Measurements from ENCODE around the gene BANF1.
"Not testable (repeated sequence)": the region's sequence is repeated elsewhere in the genome, so short reads cannot be mapped to it uniquely, and the experiment has no call there.

The BANF1 gene

GRCh38 chr11:66017321-66017720, 15.0 kb downstream of the BANF1 start:
- Histone ChIP-seq H3K4me1 (peaks cover 46% of the 10 kb centered on the region), H3K27me3 (peaks cover under 1% of the 10 kb centered on the region; the same call in 1 of the 2 replicates), H3K27ac (no peak overlapping the region), H3K9me3 (no peaks in the 10 kb centered on the region), H3K4me2 (no peak overlapping the region), H3K4me3 (no peak overlapping the region), H3K9ac (no peak overlapping the region), H4K20me1 (no peaks in the 10 kb centered on the region), H3K36me3 (no peaks in the 10 kb centered on the region)
- no peak for TF ChIP-seq Cebpa-rat (IDR thresholded peaks at IDR 0.05)

- Histone ChIP-seq H3K27ac (no peak overlapping the region), H3K9ac (no peak overlapping the region)
These were observed 17.9 kb downstream of the BANF1 start for GRCh38 chr11:66020212-66020611.

GRCh38 chr11:66020618-66021357, 18.5 kb downstream of the BANF1 start:
- no peak overlapping the region for H3K4me3 ChIP-seq
- peak overlapping the region; percentile 60 for H3K4me2 ChIP-seq
- H3K9ac ChIP-seq = no peak overlapping the region

More at GRCh38 chr11:66020212-66020611, 17.9 kb downstream of the BANF1 start:
- H3K36me3 ChIP-seq = no peaks in the 10 kb centered on the region
- peaks cover 38% of the 10 kb centered on the region for H3K4me1 ChIP-seq
- H3K9me3 ChIP-seq = no peaks in the 10 kb centered on the region
- peak overlapping the region; percentile 60 for H3K4me2 ChIP-seq
- TF ChIP-seq Cebpa-rat (IDR thresholded peaks at IDR 0.05) = no peak
- no peaks in the 10 kb centered on the region for H3K27me3 ChIP-seq
- H4K20me1 ChIP-seq = no peaks in the 10 kb centered on the region
- H3K4me3 ChIP-seq = no peak overlapping the region

GRCh38 chr11:66022401-66023185, 20.3 kb downstream of the BANF1 start:
- Histone ChIP-seq H3K4me3 (no peak overlapping the region), H3K9ac (peak overlapping the region; percentile 9; the same call in 1 of the 2 replicates), H3K4me1 (peaks cover 25% of the 10 kb centered on the region), H3K27me3 (no peaks in the 10 kb centered on the region), H4K20me1 (no peaks in the 10 kb centered on the region), H3K36me3 (no peaks in the 10 kb centered on the region), H3K9me3 (no peaks in the 10 kb centered on the region), H3K27ac (no peak overlapping the region), H3K4me2 (peak overlapping the region; percentile 60)
- TF ChIP-seq Cebpa-rat (IDR thresholded peaks at IDR 0.05) = no peak

More at GRCh38 chr11:66020618-66021357, 18.5 kb downstream of the BANF1 start:
- H3K27ac ChIP-seq = 0 out of 2 replicates have a peak overlapping the region, but pooled peaks have one; percentile 19
- TF ChIP-seq Cebpa-rat (IDR thresholded peaks at IDR 0.05) = no peak
- no peaks in the 10 kb centered on the region for H4K20me1 ChIP-seq
- no peaks in the 10 kb centered on the region for H3K27me3 ChIP-seq
- H3K9me3 ChIP-seq = no peaks in the 10 kb centered on the region
- H3K4me1 ChIP-seq = peaks cover 33% of the 10 kb centered on the region
- H3K36me3 ChIP-seq = no peaks in the 10 kb centered on the region

- not testable (repeated sequence) for H3K36me3 ChIP-seq, H3K4me3 ChIP-seq, H3K4me2 ChIP-seq, H3K27ac ChIP-seq, H4K20me1 ChIP-seq, H3K27me3 ChIP-seq, H3K9me3 ChIP-seq, H3K9ac ChIP-seq
- H3K4me1 ChIP-seq = peaks cover 25% of the 10 kb centered on the region
These were observed 20.8 kb downstream of the BANF1 start for GRCh38 chr11:66023186-66023440.

GRCh38 chr11:66026017-66026529, 23.8 kb downstream of the BANF1 start, which contains the start of gene CATSPER1:
TSS of gene CATSPER1 (minus strand) at chr11:66026479. CDS start at chr11:66026379, 100 bp downstream.
- H3K27ac ChIP-seq = no peak within 1 kb of the TSS
- TF ChIP-seq Cebpa-rat (IDR thresholded peaks at IDR 0.05) = no peak
- no peaks in the 10 kb centered on the region for H3K36me3 ChIP-seq
- H4K20me1 ChIP-seq = no peaks in the 10 kb centered on the region
- H3K9me3 ChIP-seq = no peaks in the 10 kb centered on the region
- no peak within 1 kb of the TSS for H3K9ac ChIP-seq
- H3K4me2 ChIP-seq = no peak within 1 kb of the TSS
- no peaks in the 10 kb centered on the region for H3K27me3 ChIP-seq
- peaks cover 13% of the 10 kb centered on the region for H3K4me1 ChIP-seq
- H3K4me3 ChIP-seq = no peak within 1 kb of the TSS

- Histone ChIP-seq H3K27me3 (no peaks in the 10 kb centered on the region), H3K4me1 (no peaks in the 10 kb centered on the region), H3K36me3 (no peaks in the 10 kb centered on the region), H3K4me3 (no peak overlapping the region), H4K20me1 (no peaks in the 10 kb centered on the region), H3K27ac (no peak overlapping the region), H3K9ac (no peak overlapping the region), H3K4me2 (no peak overlapping the region), H3K9me3 (peaks cover 12% of the 10 kb centered on the region; the same call in 1 of the 2 replicates)
- no peak for TF ChIP-seq Cebpa-rat (IDR thresholded peaks at IDR 0.05)
These were observed 30.8 kb downstream of the BANF1 start for GRCh38 chr11:66032957-66033735.

GRCh38 chr11:66035653-66036333, 33.5 kb downstream of the BANF1 start:
- H3K4me2 ChIP-seq = no peak overlapping the region
- no peak overlapping the region for H3K4me3 ChIP-seq
- no peaks in the 10 kb centered on the region for H4K20me1 ChIP-seq
- peaks cover 12% of the 10 kb centered on the region; the same call in 1 of the 2 replicates for H3K9me3 ChIP-seq
- no peak overlapping the region for H3K27ac ChIP-seq
- TF ChIP-seq Cebpa-rat (IDR thresholded peaks at IDR 0.05) = no peak
- H3K27me3 ChIP-seq = no peaks in the 10 kb centered on the region
- H3K9ac ChIP-seq = no peak overlapping the region
- H3K4me1 ChIP-seq = no peaks in the 10 kb centered on the region
- no peaks in the 10 kb centered on the region for H3K36me3 ChIP-seq

- no peaks in the 10 kb centered on the region for H3K36me3 ChIP-seq
- no peaks in the 10 kb centered on the region for H3K4me1 ChIP-seq
- peaks cover 12% of the 10 kb centered on the region; the same call in 1 of the 2 replicates for H3K9me3 ChIP-seq
- H4K20me1 ChIP-seq = no peaks in the 10 kb centered on the region
- H3K27ac ChIP-seq = no peak overlapping the region
- H3K9ac ChIP-seq = no peak overlapping the region
- no peak for TF ChIP-seq Cebpa-rat (IDR thresholded peaks at IDR 0.05)
- no peak overlapping the region for H3K4me3 ChIP-seq
- H3K4me2 ChIP-seq = no peak overlapping the region
- H3K27me3 ChIP-seq = no peaks in the 10 kb centered on the region
These were observed 34.0 kb downstream of the BANF1 start for GRCh38 chr11:66036334-66036710.
